ENCODE measurements around the gene CNBP.
A peak's percentile ranks its signal among the peaks of the same experiment; 100 is the strongest.

CNBP gene

DNA sequence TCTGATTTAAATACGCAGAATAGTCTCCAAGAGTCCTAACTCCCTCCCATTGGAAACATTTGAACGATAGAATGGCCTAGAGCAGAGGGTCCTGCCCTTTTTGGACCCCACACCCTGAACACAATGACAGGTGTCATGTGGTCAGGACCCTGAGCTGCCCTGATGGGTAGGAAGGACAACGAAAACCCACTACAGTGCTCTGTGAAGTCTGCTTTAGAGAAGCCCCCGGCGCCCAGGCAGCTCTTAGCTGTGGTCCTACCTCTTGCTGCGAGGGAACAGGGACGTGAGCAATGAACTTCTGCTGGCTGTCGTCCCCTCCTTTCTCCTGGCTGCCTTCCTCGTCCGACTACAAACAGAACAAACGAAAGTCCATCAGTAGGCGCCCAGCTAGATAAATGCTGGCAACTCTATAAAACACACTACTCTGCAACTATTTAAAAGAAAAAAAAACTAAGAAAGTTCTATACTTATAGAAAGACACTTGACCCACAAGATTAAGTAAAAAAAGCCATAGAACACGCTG, 53.3 kb downstream of the CNBP start:
- DNase-seq, result no peak

DNA sequence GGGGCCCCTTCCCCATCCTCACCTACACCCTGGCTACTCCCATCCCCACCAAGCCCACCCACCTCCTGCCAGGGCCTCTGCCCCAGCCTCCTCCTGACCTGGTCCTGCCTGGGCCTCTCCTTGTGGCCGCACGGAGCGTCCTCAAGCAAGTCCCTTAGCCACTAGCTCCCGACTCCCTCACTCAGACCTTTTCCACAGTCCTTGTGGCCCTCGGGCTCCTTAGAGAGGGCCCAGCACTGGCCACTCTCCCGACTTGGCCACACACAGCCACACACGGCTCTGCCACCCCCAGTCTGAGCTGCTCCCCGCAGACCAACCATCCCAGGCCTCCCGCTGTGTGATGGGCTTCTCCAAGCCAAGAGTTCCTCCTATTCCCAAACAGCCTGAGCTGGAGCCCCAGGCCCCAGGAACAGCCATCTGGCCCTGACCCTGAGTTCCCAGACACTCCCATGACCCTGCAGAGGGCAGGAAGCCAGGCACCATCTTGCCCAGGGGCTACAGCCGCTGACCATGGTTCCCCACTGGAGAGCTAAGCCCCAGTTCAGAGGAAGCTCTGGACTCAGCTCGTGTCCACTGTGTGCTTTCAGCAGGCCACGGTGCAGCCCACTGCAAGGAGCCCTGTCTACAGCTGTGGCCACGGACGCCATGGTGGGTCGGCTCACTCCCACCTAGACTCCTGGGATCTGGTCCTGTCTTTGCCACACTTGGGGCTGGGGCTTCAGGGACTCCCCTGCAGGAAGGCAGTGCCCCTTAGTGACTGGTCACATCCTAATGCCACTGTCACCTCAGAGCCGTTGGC, 55.1 kb downstream of the CNBP start:
- no peak for DNase-seq

DNA sequence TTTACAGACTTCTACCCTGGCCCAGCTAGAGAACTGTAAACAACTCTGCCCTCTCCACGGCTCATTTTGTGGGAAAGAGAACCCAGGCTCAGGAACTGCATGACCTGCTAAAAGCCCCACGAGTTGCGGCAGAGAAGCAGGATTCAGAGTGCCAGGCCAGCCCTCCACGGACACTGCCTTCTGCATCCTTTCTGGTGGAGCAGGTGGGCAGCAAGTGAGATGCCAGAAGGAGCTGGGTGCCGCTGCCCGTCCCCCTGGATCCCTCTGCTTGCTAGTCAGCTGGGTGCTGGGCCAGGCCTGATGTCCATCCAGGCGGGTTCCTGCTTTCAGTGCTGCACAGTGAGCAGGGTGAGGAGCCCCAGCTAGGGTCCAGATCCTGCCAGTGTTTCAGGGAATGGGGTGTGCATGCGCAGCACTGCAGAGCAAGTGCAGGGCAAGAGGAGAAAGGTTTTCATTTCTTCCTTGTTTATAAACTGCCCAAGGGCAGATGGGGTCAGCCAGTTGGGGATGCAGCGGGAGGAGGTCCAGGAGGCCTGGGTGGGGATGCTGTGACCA, 56.9 kb downstream of the CNBP start:
- no peak for DNase-seq

DNA sequence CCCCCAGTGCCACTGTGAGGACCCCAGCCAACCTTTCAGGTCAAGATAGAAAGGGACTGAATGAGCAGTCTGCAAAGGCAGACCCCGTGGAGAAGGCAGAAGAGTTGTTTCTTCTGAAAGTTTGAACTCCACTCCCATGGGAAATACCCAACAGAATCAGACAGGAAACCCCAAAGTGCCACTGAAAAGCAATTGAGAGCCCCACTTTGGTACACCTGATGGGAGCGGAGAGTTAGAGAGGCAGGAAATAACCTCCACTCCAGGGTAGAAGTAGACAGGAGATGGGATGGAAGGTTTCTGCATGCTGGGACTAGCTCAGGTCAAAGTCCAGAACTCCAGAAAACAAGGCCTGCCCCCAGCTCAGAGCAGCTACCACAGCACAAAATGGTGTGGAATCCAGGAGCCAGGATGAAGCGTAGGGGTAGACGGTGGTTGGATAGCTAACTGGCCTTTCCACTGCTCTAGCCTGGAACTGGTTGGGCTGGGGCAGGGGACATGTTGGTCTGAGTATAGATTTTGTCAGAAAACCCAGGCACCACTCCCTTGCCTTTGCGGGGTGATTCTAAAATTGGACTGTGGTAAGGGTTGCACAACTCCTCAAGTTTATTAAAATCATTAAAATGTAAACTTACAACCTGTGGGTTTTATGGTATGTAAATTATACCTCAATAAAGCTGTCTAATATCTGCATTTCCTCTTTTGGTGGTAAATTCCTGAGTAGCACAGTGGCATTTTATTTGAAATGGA, 60.2 kb downstream of the CNBP start:
- peak; percentile 8 for DNase-seq

DNA sequence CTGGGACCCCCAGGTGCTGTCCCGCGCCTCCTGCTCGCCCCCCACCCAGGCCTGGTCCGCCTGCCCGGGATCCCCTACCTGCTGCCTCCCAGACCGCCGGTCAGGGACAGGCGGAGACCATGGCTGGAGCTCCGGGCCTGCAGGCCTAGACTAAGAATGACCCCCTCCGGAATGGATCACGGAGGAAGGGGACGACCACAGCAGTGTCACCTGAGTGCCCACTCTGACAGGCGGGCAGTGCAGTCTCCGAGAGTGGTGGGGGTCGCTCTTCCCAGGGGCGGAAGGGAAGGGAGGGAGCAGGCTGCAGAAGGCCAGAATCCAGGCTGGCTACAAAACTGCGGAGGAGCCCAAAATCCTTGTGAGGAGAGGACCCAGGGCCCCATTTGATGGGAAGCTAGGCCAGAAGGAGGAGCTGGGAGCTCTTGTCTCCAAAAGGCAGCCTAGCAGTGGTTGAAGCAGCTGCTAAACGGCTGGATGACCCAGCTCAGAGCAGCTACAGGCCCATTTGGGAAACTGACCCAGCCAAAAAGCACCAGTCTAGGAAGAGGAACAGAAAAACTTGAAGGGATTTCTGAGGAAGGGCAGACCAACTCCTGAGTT, 61.2 kb downstream of the CNBP start:
- peak; percentile 4 for DNase-seq

DNA sequence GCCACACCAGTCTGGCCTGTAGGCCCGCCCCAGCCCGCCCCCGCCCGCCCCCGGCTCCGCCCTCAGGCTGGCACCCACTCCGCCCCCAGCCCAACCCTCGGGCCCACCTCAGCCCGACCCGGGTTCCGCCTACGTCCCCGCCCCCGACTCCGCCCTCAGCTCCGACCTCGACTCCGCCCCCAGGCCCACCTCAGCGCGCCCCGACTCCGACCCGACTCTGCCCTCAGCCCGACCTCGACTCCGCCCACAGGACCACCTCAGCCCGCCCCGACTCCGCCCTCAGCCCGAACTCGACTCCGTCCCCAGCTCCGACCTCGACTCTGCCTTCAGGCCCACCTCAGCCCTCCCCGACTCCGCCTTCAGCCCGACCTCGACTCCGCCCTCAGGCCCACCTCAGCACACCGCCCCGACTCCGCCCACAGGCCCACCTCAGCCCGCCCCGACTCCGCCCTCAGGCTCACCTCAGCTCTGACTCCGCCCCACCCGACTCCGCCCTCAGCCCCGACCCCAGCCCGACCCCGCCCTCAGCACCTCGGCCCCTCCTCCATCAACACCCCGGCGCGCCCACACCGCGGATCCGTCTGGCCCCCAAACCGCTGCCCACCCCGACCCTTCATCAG, 61.8 kb downstream of the CNBP start, which contains the start of gene RAB43:
RAB43 (minus strand) TSS at position 13 of the 620 bp plus-strand sequence. CDS start 315 bp downstream, outside the sequence.
- DNase-seq, result peak; percentile 88

DNA sequence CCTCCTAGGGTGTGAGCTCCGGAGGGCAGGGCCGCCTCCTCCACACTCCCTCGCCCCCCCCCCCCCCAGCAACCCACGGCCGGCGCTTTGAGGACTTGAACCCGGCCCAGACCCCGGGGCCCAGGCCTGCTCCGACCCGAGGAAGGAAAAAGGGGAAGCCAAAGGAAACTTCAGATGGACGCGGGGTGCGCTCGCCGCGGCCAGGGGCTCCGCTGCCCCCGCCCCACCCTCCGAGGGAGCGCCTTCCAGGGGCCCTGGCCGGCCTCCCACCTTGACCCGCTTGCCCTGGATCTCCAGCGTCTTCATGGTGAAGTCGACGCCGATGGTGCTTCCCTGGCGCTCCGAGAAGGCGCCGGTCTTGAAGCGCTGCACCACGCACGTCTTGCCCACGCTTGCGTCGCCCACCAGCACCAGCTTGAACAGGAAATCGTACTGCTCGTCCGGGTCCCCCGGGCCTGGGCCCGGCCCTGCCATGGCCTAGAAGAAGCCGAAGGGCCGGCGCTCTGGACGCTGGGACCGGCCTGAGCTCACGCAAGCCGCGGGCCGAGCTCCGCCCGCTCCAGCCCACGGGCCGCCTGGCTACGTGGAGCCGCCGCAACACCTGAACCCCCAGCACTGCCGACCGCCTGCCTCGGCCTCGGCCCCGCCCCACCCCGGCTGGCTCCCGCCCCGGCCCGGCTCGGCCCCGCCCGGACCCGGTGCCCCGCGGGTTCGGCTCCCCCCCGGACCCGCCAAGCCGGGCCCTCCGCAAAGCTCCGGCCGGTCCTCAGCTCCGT, 62.5 kb downstream of the CNBP start:
- DNase-seq, result peak; percentile 15

DNA sequence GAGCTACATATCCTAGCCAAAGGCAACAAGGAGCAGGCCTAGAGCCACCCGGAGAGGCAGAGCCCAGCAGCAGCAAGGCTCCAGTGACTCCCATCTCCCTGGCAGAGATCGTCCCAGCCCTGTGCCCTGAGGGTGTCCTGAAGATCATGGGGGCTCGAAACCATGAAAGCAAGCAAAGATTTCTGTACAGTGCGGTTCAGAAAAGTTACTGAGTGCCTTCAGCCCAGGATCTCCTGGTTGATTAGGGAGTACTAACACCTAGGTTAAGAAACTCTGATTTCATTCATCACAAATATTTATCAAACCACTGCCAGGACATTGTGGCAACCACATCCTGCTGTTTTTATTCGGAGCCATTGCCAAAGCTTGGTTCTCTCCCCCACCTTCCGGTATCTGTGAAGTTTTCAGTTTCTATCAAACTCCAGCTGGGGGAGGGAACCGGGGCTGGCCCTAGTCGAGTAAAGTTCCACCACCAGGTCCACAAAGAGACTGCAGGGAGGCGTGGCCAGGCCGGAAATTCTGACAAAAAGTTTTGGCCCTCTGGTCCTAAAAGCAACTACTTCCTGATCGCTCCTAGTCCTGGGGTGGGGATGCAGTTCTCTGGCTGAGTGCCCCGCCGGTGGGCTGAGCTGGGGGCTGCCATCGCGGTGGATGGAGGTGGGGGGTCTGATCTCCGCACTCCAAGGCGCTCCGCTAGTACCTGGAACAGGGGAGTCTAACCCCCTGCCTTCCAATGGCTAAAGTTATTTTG, 63.3 kb downstream of the CNBP start:
- DNase-seq, result peak; percentile 77

DNA sequence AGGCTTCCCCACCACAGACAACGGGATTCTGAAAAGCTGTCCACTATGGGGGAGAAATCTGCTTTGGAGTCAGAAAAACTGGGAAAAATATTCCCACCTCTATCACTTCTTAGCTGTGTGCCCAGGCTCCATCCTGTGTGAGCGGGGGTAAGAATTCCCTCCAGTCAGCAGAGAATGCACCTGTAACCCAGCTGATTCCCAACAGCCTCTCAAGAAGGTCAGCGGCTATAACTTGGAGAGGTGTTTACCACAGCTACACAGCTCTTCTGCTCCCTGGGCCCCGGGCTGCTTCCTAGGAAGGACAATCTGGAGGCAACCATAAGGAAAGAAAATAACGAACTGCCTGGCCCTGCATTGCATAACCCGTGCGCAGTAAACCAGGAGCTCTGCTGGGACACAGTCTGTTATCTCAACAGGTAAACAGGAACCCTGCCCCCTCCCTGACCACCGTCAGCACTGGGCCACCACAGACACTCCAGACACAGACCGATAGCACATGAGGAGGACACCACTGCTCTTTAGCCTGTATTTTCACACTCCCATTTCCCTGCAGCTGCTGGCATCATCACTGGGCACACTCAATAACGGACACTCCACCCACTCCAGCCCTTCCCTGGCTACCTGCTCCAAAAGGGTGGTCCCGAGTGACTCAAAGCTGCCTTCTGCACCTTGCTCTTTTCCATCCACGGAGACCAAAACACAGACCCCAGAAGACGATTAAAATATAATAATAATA, 64.2 kb downstream of the CNBP start:
- DNase-seq, result no peak

DNA sequence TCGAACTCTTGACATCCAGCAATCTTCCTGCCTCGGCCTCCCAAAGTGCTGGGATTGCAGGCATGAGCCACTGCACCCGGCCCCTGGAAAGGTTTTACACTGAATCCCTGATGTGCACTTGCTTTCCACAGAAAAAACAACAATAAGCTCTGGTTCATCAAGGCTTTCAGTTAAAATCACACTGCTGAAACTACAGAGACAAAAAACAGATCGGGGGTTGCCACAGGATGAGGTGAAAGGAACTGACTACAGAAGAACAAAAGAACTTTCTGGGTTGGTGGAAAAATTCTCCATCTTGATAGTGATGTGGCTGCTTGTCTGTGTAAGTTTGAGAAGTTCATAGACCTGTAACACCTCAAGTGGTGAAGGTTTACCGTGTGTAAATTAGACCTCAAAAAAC, 65.0 kb downstream of the CNBP start:
- DNase-seq, result peak; percentile 31

All from T-helper 9 cell (primary cell).